SU-DHL-6 (cell line): ENCODE measurements around the gene TAT.
"Not testable (repeated sequence)": the region's sequence is repeated elsewhere in the genome, so short reads cannot be mapped to it uniquely, and the experiment has no call there.

Experiments
- H2AFZ ChIP-seq: fragments of 200-600 bp; sonication (generic); 2 replicates; pipeline ENCODE4 v1.6.1; 2014; ENCODE audit warnings: low read depth, mild to moderate bottlenecking, moderate library complexity, mixed read lengths, antibody characterized with exemption, low read length; ENCODE audit not compliant: severe bottlenecking
- H3F3A ChIP-seq: fragments of 200-600 bp; shearing (Covaris generic); 2 replicates; pipeline ENCODE4 v1.6.0; 2016; ENCODE audit warnings: antibody characterized with exemption, mild to moderate bottlenecking; ENCODE audit not compliant: insufficient read depth
- H3K27ac ChIP-seq: fragments of 200-600 bp; sonication (generic); 2 replicates; pipeline ENCODE4 v1.5.1; 2016; ENCODE audit warnings: low read depth, mild to moderate bottlenecking, low read length, moderate library complexity, mixed read lengths
- H3K27me3 ChIP-seq: fragments of 200-600 bp; sonication (generic), shearing (Covaris generic); 2 replicates; pipeline ENCODE4 v1.6.0; 2014; ENCODE audit warnings: mild to moderate bottlenecking, low read length
- H3K36me3 ChIP-seq: fragments of 200-600 bp; sonication (generic); 2 replicates; pipeline ENCODE4 v1.6.1; 2014; ENCODE audit warnings: mild to moderate bottlenecking, low read length, mixed read lengths
- H3K4me2 ChIP-seq: fragments of 300-600, 200-600 bp; shearing (Covaris generic), sonication (generic); 2 replicates; pipeline ENCODE4 v1.6.0; 2014; ENCODE audit warnings: low read length, low read depth, mild to moderate bottlenecking; ENCODE audit not compliant: poor library complexity, severe bottlenecking
- H3K4me3 ChIP-seq: fragments of 200-600 bp; sonication (generic); 2 replicates; pipeline ENCODE4 v1.5.1; 2014; ENCODE audit warnings: antibody characterized with exemption, low read length, mild to moderate bottlenecking, mixed read lengths; ENCODE audit not compliant: insufficient read depth, poor library complexity, severe bottlenecking
- H3K79me2 ChIP-seq: fragments of 200-600 bp; sonication (generic); 2 replicates; pipeline ENCODE4 v1.6.1; 2014; ENCODE audit warnings: mild to moderate bottlenecking, low read length, moderate library complexity; ENCODE audit not compliant: insufficient read depth
- H3K9ac ChIP-seq: fragments of 200-600 bp; sonication (generic); 2 replicates; pipeline ENCODE4 v1.7.0; 2014; ENCODE audit warnings: mild to moderate bottlenecking, low read length
- H3K9me2 ChIP-seq: fragments of 200-600 bp; sonication (generic); replicated peaks from 2 replicates; pipeline ENCODE4 v1.6.1; 2014; ENCODE audit warnings: low read length; ENCODE audit not compliant: insufficient read depth
- H3K9me3 ChIP-seq: fragments of 200-600 bp; sonication (generic); 2 replicates; pipeline ENCODE4 v1.6.1; 2014; ENCODE audit warnings: low read length, mixed read lengths; ENCODE audit not compliant: insufficient read depth
- H4K20me1 ChIP-seq: fragments of 200-600 bp; sonication (generic); 2 replicates; pipeline ENCODE4 v1.6.1; 2014; ENCODE audit warnings: low read depth, mild to moderate bottlenecking, antibody characterized with exemption, low read length, moderate library complexity, mixed read lengths
- EZH2phosphoT487 ChIP-seq: fragments of 200-600 bp; sonication (generic), shearing (Covaris generic); conservative IDR thresholded peaks from 2 replicates; pipeline ENCODE4 v1.6.1; 2018; ENCODE audit warnings: mild to moderate bottlenecking, antibody characterized with exemption, low read length, moderate library complexity, mixed read lengths
- TF ChIP-seq, protein P1 (sequence below): fragments of 200-600 bp; sonication (generic); IDR thresholded peaks from one replicate; pipeline ENCODE4 v1.5.1; 2017; ENCODE audit warnings: antibody characterized with exemption, mild to moderate bottlenecking, low read length, moderate library complexity; ENCODE audit not compliant: insufficient read depth, poor library complexity, severe bottlenecking

TAT gene

GRCh38 chr16:71600822-71601221, 23.9 kb upstream of the TAT start:
- no peak overlapping the region for H2AFZ ChIP-seq
- no peaks in the 10 kb centered on the region for H3K9me3 ChIP-seq
- H3K4me3 ChIP-seq: no peak overlapping the region
- no peak overlapping the region for H3K4me2 ChIP-seq
- no peaks in the 10 kb centered on the region for H3F3A ChIP-seq
- no peaks in the 10 kb centered on the region for H3K27me3 ChIP-seq
- H4K20me1 ChIP-seq: no peaks in the 10 kb centered on the region
- H3K9me2 ChIP-seq: no peaks in the 10 kb centered on the region
- no peak overlapping the region for H3K27ac ChIP-seq
- H3K36me3 ChIP-seq: no peaks in the 10 kb centered on the region
- no peaks in the 10 kb centered on the region for H3K79me2 ChIP-seq
- no peak overlapping the region for H3K9ac ChIP-seq
- TF ChIP-seq, protein P1, sequence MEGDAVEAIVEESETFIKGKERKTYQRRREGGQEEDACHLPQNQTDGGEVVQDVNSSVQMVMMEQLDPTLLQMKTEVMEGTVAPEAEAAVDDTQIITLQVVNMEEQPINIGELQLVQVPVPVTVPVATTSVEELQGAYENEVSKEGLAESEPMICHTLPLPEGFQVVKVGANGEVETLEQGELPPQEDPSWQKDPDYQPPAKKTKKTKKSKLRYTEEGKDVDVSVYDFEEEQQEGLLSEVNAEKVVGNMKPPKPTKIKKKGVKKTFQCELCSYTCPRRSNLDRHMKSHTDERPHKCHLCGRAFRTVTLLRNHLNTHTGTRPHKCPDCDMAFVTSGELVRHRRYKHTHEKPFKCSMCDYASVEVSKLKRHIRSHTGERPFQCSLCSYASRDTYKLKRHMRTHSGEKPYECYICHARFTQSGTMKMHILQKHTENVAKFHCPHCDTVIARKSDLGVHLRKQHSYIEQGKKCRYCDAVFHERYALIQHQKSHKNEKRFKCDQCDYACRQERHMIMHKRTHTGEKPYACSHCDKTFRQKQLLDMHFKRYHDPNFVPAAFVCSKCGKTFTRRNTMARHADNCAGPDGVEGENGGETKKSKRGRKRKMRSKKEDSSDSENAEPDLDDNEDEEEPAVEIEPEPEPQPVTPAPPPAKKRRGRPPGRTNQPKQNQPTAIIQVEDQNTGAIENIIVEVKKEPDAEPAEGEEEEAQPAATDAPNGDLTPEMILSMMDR: no peak
- TF ChIP-seq EZH2phosphoT487: no peak

DNA sequence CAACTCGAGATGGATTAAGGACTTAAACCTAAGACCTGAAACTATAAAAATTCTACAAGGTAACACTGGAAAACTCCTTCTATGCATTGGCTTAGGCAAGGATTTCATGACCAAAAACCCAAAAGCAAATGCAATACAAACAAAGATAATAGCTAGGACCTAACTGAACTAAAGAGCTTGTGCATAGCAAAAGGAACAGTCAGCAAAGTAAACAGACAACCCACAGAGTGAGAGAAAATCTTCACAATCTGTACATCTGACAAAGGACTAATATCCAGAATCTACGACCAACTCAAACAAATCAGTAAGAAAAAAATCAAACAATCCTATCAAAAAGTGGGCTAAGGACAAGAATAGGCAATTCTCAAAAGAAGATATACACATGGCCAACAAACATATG, 21.5 kb upstream of the TAT start:
- not testable (repeated sequence) for H3K27ac ChIP-seq, H3K4me2 ChIP-seq, H3K79me2 ChIP-seq, H3F3A ChIP-seq, H3K36me3 ChIP-seq, H3K9ac ChIP-seq, H3K9me2 ChIP-seq, H3K27me3 ChIP-seq, H4K20me1 ChIP-seq, H3K9me3 ChIP-seq, H2AFZ ChIP-seq, H3K4me3 ChIP-seq

- not testable (repeated sequence) for H3K9ac ChIP-seq, H3K79me2 ChIP-seq, H3K27me3 ChIP-seq, H3K9me2 ChIP-seq, H4K20me1 ChIP-seq, H3K9me3 ChIP-seq, H3F3A ChIP-seq, H3K4me3 ChIP-seq, H3K4me2 ChIP-seq, H3K36me3 ChIP-seq, H2AFZ ChIP-seq, H3K27ac ChIP-seq
Observed at GRCh38 chr16:71595340-71595826, 18.5 kb upstream of the TAT start.

DNA sequence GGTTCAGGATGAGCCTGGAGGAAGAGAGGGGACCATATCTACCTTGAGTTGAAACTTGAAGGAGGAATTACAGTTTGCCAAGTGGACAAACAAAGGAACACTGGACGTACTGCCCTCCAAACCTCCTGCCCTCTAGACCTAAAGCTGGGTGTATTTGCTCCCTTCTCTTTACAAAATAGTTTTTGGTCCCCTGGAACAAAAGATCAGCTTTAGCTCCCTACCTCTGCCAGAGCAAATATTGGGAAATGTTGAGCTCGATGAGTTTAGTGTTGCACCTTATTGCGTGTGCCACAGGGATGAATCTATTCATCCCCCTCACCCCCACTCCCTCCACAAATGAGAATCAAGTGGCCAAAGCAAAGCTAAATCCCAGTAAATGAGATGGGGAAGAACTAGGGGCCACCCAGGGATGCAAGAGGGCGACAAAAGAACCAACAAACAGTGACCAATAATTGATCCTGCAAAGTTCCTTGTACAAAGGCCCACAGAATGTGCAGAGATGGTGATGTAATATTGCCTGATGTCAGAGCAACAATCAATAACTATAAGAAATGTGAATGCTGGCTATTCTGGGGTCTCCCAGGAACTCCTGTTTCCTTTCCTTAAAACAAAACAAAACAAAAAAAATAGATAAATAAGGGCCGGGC, 17.2 kb upstream of the TAT start:
- Histone ChIP-seq H3K9me2 (no peaks in the 10 kb centered on the region), H2AFZ (no peak overlapping the region), H3K9me3 (no peaks in the 10 kb centered on the region), H4K20me1 (no peaks in the 10 kb centered on the region), H3K27me3 (peaks cover 3% of the 10 kb centered on the region; the same call in 1 of the 2 replicates), H3K36me3 (no peaks in the 10 kb centered on the region), H3F3A (no peaks in the 10 kb centered on the region), H3K9ac (no peak overlapping the region), H3K79me2 (no peaks in the 10 kb centered on the region), H3K4me2 (no peak overlapping the region), H3K4me3 (no peak overlapping the region), H3K27ac (no peak overlapping the region)
- TF ChIP-seq, protein P1: no peak
- no peak for TF ChIP-seq EZH2phosphoT487
